OCI-LY7 (cell line): Measurements from ENCODE around the gene RPL27. TPM values are rescaled to one million over a fixed set of nuclear protein-coding genes. Genes with fewer than 3 reads are reported as not detected.

Source experiments
- BruUV-seq: library from RNA; stranded (reverse); fragments of 400-500 nt; replicated peaks from 2 replicates; lab custom pipeline; 2021; lab: Mats Ljungman, UMichigan
- CTCF ChIA-PET: fragments of 300-600 bp; sonication (Branson Sonifier 250); formaldehyde crosslinking; loops from one replicate; lab custom pipeline; 2022; ENCODE audit warnings: antibody characterized with exemption; ENCODE audit not compliant: unreplicated experiment; lab: Charles Lee
- POLR2A ChIA-PET: fragments of 300-600 bp; sonication (Branson Sonifier 250); formaldehyde crosslinking; loops from one replicate; lab custom pipeline; 2022; ENCODE audit warnings: antibody characterized with exemption; lab: Charles Lee
- DNase-seq: peaks from one replicate; pipeline ENCODE4 v3.0.0-alpha.2; 2015; ENCODE audit warnings: low spot score
- H2AFZ ChIP-seq: fragments of 200-600 bp; sonication (generic), shearing (Covaris generic); 2 replicates; pipeline ENCODE4 v1.6.1; 2014; ENCODE audit warnings: mild to moderate bottlenecking, antibody characterized with exemption, low read length, moderate library complexity
- H3K27ac ChIP-seq: fragments of 200-600 bp; sonication (generic); 2 replicates; pipeline ENCODE4 v1.5.1; 2014; ENCODE audit warnings: mixed run types, low read depth, mild to moderate bottlenecking, moderate library complexity, low read length, inconsistent platforms; ENCODE audit not compliant: poor library complexity, severe bottlenecking
- H3K36me3 ChIP-seq: fragments of 200-600 bp; sonication (generic); 2 replicates; pipeline ENCODE4 v1.6.1; 2014; ENCODE audit warnings: mild to moderate bottlenecking, antibody characterized with exemption, low read length, moderate library complexity, mixed read lengths; ENCODE audit not compliant: insufficient read depth
- H3K4me1 ChIP-seq: fragments of 200-600 bp; sonication (generic); 2 replicates; pipeline ENCODE4 v1.5.1; 2014; ENCODE audit warnings: mild to moderate bottlenecking, low read length; ENCODE audit not compliant: insufficient read depth, poor library complexity, severe bottlenecking
- H3K4me2 ChIP-seq: fragments of 200-600 bp; sonication (generic); 2 replicates; pipeline ENCODE4 v1.6.1; 2014; ENCODE audit warnings: mild to moderate bottlenecking, low read length
- H3K4me3 ChIP-seq: fragments of 200-600 bp; sonication (generic); 2 replicates; pipeline ENCODE4 v1.5.1; 2014; ENCODE audit warnings: mild to moderate bottlenecking, low read depth, low read length; ENCODE audit not compliant: poor library complexity, severe bottlenecking
- H3K79me2 ChIP-seq: fragments of 200-600 bp; sonication (generic); 2 replicates; pipeline ENCODE4 v1.6.1; 2016; ENCODE audit warnings: low read depth, mild to moderate bottlenecking, low read length, moderate library complexity, mixed read lengths; ENCODE audit not compliant: insufficient read depth
- H3K9me2 ChIP-seq: fragments of 200-600 bp; sonication (generic); 2 replicates; pipeline ENCODE4 v1.6.1; 2016; ENCODE audit warnings: mild to moderate bottlenecking, low read length, mixed read lengths; ENCODE audit not compliant: insufficient read depth
- H3K9me3 ChIP-seq: fragments of 200-600 bp; sonication (generic); 2 replicates; pipeline ENCODE4 v1.6.1; 2014; ENCODE audit warnings: mild to moderate bottlenecking, mixed run types, low read length, mixed read lengths
- H4K20me1 ChIP-seq: fragments of 200-600 bp; sonication (generic); 2 replicates; pipeline ENCODE4 v1.6.1; 2014; ENCODE audit warnings: mild to moderate bottlenecking, antibody characterized with exemption, low read length, moderate library complexity, mixed read lengths; ENCODE audit not compliant: insufficient read depth
- CTCF ChIP-seq: fragments of 200-600 bp; sonication (generic); conservative IDR thresholded peaks from 2 replicates; pipeline ENCODE4 v1.5.1; 2014; ENCODE audit warnings: mild to moderate bottlenecking, antibody characterized with exemption, low read length, moderate library complexity, mixed read lengths
- EZH2phosphoT487 ChIP-seq: fragments of 200-600 bp; sonication (generic); IDR thresholded peaks from 2 replicates; pipeline ENCODE4 v1.6.1; 2018; ENCODE audit warnings: low read depth, borderline replicate concordance, mild to moderate bottlenecking, mixed run types, antibody characterized with exemption, low read length, moderate library complexity, mixed read lengths
- intact Hi-C: fragments of 100-400 bp; cut with micrococcal nuclease; formaldehyde crosslinking; loops from one replicate; pipeline ENCODE4 v1.10.0; 2022; ENCODE audit not compliant: unreplicated experiment
- total RNA-seq, 2 experiments: library from RNA; depleted of rRNA in 1 of 2; stranded (reverse); fragments of >200 nt in 1 of 2; shearing (Covaris generic) in 1 of 2; gene quantifications; 2 replicates each; pipeline ENCODE4 v1.2.3, GENCODE V29; 2014 to 2022

Gene RPL27
- total RNA-seq, 2 experiments from 2014 or later = 1,313 to 2,299 TPM

GRCh38 chr17:43025766-43026537 lies 27.7 kb downstream of the RPL27 start:
- Histone ChIP-seq H3K4me1 (peaks cover 17% of the 10 kb centered on the region), H2AFZ (no peak overlapping the region), H3K9me3 (no peaks in the 10 kb centered on the region), H3K36me3 (no peaks in the 10 kb centered on the region), H3K9me2 (no peaks in the 10 kb centered on the region), H3K79me2 (no peaks in the 10 kb centered on the region), H3K4me2 (no peak overlapping the region; the same call in 1 of the 2 replicates), H3K4me3 (no peak overlapping the region), H4K20me1 (no peaks in the 10 kb centered on the region), H3K27ac (no peak overlapping the region)
- no peak for TF ChIP-seq CTCF
- POLR2A ChIA-PET = no interaction called here
- CTCF ChIA-PET = no interaction called here
- no TSS peak for BruUV-seq
- DNase-seq = no peak
- intact Hi-C loops = loop anchor here (2.0 kb wide), 1 partner anchor 291 kb away; no protein-coding TSS in a partner anchor

GRCh38 chr17:43026595-43026994 lies 28.4 kb downstream of the RPL27 start:
- H3K4me1 ChIP-seq = peaks cover 14% of the 10 kb centered on the region

More at GRCh38 chr17:43026595-43026994, 28.4 kb downstream of the RPL27 start:
- DNase-seq = no peak
- Histone ChIP-seq H2AFZ (no peak overlapping the region), H3K4me3 (no peak overlapping the region), H3K36me3 (no peaks in the 10 kb centered on the region), H3K79me2 (no peaks in the 10 kb centered on the region), H3K27ac (no peak overlapping the region), H3K9me2 (no peaks in the 10 kb centered on the region), H3K9me3 (no peaks in the 10 kb centered on the region), H4K20me1 (no peaks in the 10 kb centered on the region), H3K4me2 (no peak overlapping the region)
- ChIA-PET CTCF (no interaction called here), POLR2A (no interaction called here)
- intact Hi-C loops = no loop called here
- TF ChIP-seq CTCF (0 out of 2 replicates have a peak, but pooled peaks have one; percentile 23), EZH2phosphoT487 (no peak)
- no TSS peak for BruUV-seq
